H9 (cell line): Measurements from ENCODE around the gene BACH2. TPM values are rescaled to one million over a fixed set of nuclear protein-coding genes. Genes with fewer than 3 reads are reported as not detected.

Experiments used
- DNase-seq: peaks from one replicate; pipeline ENCODE4 v3.0.0-alpha.2; 2017
- H2AFZ ChIP-seq: one replicate; pipeline ENCODE4 v1.6.1; 2013; ENCODE audit warnings: mild to moderate bottlenecking, low read length, control low read depth, moderate library complexity
- H2AK5ac ChIP-seq: 2 replicates; pipeline ENCODE4 v1.6.1; 2013; ENCODE audit warnings: low read length, control low read depth, mixed read lengths; ENCODE audit not compliant: insufficient read length
- H2BK120ac ChIP-seq: one replicate; pipeline ENCODE4 v1.6.1; 2013; ENCODE audit warnings: low read depth, mild to moderate bottlenecking, low read length, control low read depth, inconsistent platforms; ENCODE audit not compliant: poor library complexity, severe bottlenecking
- H2BK12ac ChIP-seq: 2 replicates; pipeline ENCODE4 v1.6.1; 2013; ENCODE audit warnings: low read length, control low read depth, mixed read lengths, low read depth; ENCODE audit not compliant: insufficient read length
- H2BK15ac ChIP-seq: 2 replicates; pipeline ENCODE4 v1.6.1; 2013; ENCODE audit warnings: low read depth, low read length, control low read depth
- H2BK20ac ChIP-seq: one replicate; pipeline ENCODE4 v1.6.1; 2013; ENCODE audit warnings: low read depth, mild to moderate bottlenecking, low read length, control low read depth, inconsistent platforms; ENCODE audit not compliant: poor library complexity, severe bottlenecking
- H2BK5ac ChIP-seq: 2 replicates; pipeline ENCODE4 v1.6.1; 2013; ENCODE audit warnings: low read length, control low read depth, mixed read lengths; ENCODE audit not compliant: insufficient read length
- H3K14ac ChIP-seq: 2 replicates; pipeline ENCODE4 v1.6.1; 2013; ENCODE audit warnings: low read length, control low read depth; ENCODE audit not compliant: insufficient read depth
- H3K18ac ChIP-seq: 2 replicates; pipeline ENCODE4 v1.6.1; 2013; ENCODE audit warnings: low read depth, mild to moderate bottlenecking, mixed read lengths, low read length, control low read depth; ENCODE audit not compliant: insufficient read length
- H3K23ac ChIP-seq: 2 replicates; pipeline ENCODE4 v1.6.1; 2013; ENCODE audit warnings: low read length, control low read depth, mixed read lengths, low read depth; ENCODE audit not compliant: insufficient read length
- H3K23me2 ChIP-seq: 2 replicates; pipeline ENCODE4 v1.6.1; 2013; ENCODE audit warnings: low read depth, mild to moderate bottlenecking, mixed read lengths, low read length, control low read depth; ENCODE audit not compliant: insufficient read length, poor library complexity, severe bottlenecking
- H3K27ac ChIP-seq: 2 replicates; pipeline ENCODE4 v1.5.1; 2013; ENCODE audit warnings: low read length, control low read depth, mixed read lengths, low read depth; ENCODE audit not compliant: insufficient read length
- H3K27me3 ChIP-seq: 2 replicates; pipeline ENCODE4 v1.6.1; 2013; ENCODE audit warnings: low read length, control low read depth, inconsistent platforms; ENCODE audit not compliant: insufficient read depth
- H3K4ac ChIP-seq: 2 replicates; pipeline ENCODE4 v1.6.1; 2013; ENCODE audit warnings: low read depth, mild to moderate bottlenecking, control low read depth, inconsistent platforms, low read length, moderate library complexity
- H3K4me1 ChIP-seq: 2 replicates; pipeline ENCODE4 v1.6.1; 2013; ENCODE audit warnings: low read length, control low read depth, inconsistent platforms; ENCODE audit not compliant: insufficient read depth
- H3K4me2 ChIP-seq: 2 replicates; pipeline ENCODE4 v1.6.1; 2013; ENCODE audit warnings: low read length, control low read depth, mixed read lengths; ENCODE audit not compliant: insufficient read length, insufficient read depth
- H3K56ac ChIP-seq: 2 replicates; pipeline ENCODE4 v1.6.1; 2013; ENCODE audit warnings: low read depth, mild to moderate bottlenecking, mixed read lengths, low read length, control low read depth; ENCODE audit not compliant: insufficient read length
- H3K79me1 ChIP-seq: 2 replicates; pipeline ENCODE4 v1.6.1; 2013; ENCODE audit warnings: low read depth, mild to moderate bottlenecking, moderate library complexity, low read length, control low read depth, inconsistent platforms; ENCODE audit not compliant: insufficient read depth, poor library complexity, severe bottlenecking
- H3K79me2 ChIP-seq: 2 replicates; pipeline ENCODE4 v1.6.1; 2013; ENCODE audit warnings: low read length, control low read depth, inconsistent platforms; ENCODE audit not compliant: insufficient read depth
- H3K9ac ChIP-seq: 2 replicates; pipeline ENCODE4 v1.6.1; 2013; ENCODE audit warnings: low read length, control low read depth, mixed read lengths; ENCODE audit not compliant: insufficient read length; ENCODE audit errors: extremely low read depth
- H3K9me3 ChIP-seq: one replicate; pipeline ENCODE4 v1.6.1; 2013; ENCODE audit warnings: low read depth, low read length, inconsistent platforms; ENCODE audit not compliant: control insufficient read depth
- H3T11ph ChIP-seq: one replicate; pipeline ENCODE4 v1.6.1; 2013; ENCODE audit warnings: mild to moderate bottlenecking, low read length, control low read depth, inconsistent platforms
- H4K20me1 ChIP-seq: one replicate; pipeline ENCODE4 v1.6.1; 2013; ENCODE audit not compliant: control insufficient read depth, insufficient read length, insufficient read depth
- H4K5ac ChIP-seq: 2 replicates; pipeline ENCODE4 v1.6.1; 2013; ENCODE audit warnings: low read depth, mild to moderate bottlenecking, mixed read lengths, low read length, control low read depth; ENCODE audit not compliant: insufficient read length
- H4K8ac ChIP-seq: replicated peaks from 2 replicates; pipeline ENCODE4 v1.6.1; 2013; ENCODE audit warnings: low read length, control low read depth, mixed read lengths, low read depth; ENCODE audit not compliant: insufficient read length
- H4K91ac ChIP-seq: 2 replicates; pipeline ENCODE4 v1.6.1; 2013; ENCODE audit warnings: low read depth, mild to moderate bottlenecking, moderate library complexity, mixed read lengths, low read length, control low read depth; ENCODE audit not compliant: insufficient read length
- H3K27ac Mint-ChIP-seq, 3 experiments: 2 replicates in 2 of 3; 3 replicates in 1 of 3; pipeline ENCODE4 v1.8.0; 2020 to 2021; ENCODE audit warnings: mixed read lengths in 3 of 3, mild to moderate bottlenecking in 1 of 3, moderate library complexity in 1 of 3
- H3K27me3 Mint-ChIP-seq: 2 replicates; pipeline ENCODE4 v1.8.0; 2021; ENCODE audit warnings: low read depth, mild to moderate bottlenecking, moderate library complexity, mixed read lengths
- H3K36me3 Mint-ChIP-seq, 3 experiments: 2 replicates in 2 of 3; 3 replicates in 1 of 3; pipeline ENCODE4 v1.8.0; 2020 to 2021; ENCODE audit warnings: low read depth in 3 of 3, mixed read lengths in 3 of 3; ENCODE audit not compliant: insufficient read depth in 1 of 3
- H3K4me1 Mint-ChIP-seq, 2 experiments: 2 replicates each; pipeline ENCODE4 v1.8.0; 2020; ENCODE audit warnings: mixed read lengths in 2 of 2
- H3K4me3 Mint-ChIP-seq, 2 experiments: 2 replicates in 1 of 2; 3 replicates in 1 of 2; pipeline ENCODE4 v1.8.0; 2020 to 2021; ENCODE audit warnings: mild to moderate bottlenecking in 2 of 2, mixed read lengths in 2 of 2, moderate library complexity in 1 of 2
- H3K9me3 Mint-ChIP-seq, 2 experiments: 2 replicates in 1 of 2; 3 replicates in 1 of 2; pipeline ENCODE4 v1.8.0; 2020; ENCODE audit warnings: mild to moderate bottlenecking in 2 of 2, mixed read lengths in 2 of 2, moderate library complexity in 1 of 2
- WGBS: extraction: QIAGEN DNeasy Blood & Tissue Kit; methylation state at CpG from one replicate; pipeline ENCODE4 v1.1.7; 2013; ENCODE audit warnings: missing lambda C conversion rate, low lambda C conversion rate, mixed read lengths; ENCODE audit not compliant: insufficient read length; ENCODE audit errors: extremely low coverage; 5-methylcytosine and 5-hydroxymethylcytosine counted together
- total RNA-seq: library from RNA; stranded (reverse); gene quantifications from 2 replicates; pipeline ENCODE4 v1.2.1, GENCODE V29; 2021
- TF ChIP-seq, protein P1 (sequence below): fragments of 200-600 bp; sonication (generic); conservative IDR thresholded peaks from 3 replicates; pipeline ENCODE4 v1.8.0; 2021; ENCODE audit warnings: antibody characterized with exemption, mild to moderate bottlenecking

The BACH2 gene
- total RNA-seq, 1 experiment from 2014 or later = 2.0 TPM

DNA sequence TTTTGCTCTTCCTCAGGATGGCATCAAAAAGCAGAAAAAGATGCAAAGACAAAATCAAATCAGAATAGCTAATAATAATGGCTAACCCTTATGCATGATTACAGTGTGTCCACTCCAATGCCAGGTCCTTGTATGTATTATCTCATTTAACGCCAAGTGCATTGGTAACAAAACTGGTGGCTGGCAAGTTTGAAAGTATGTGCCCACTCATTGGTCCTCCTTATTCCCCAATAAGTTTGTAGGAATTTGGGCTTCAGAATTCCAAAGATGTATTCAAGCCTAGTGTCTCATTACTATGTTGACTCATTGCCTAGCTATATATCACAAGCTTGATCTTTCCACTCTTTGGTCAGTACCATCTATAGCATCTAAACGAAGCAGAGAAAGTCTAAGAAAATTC lies 205.8 kb downstream of the BACH2 start:
- no peaks in the 10 kb centered on the region for H3K4me1 Mint-ChIP-seq
- Histone ChIP-seq H3K18ac (no peak overlapping the region), H4K8ac (no peak overlapping the region), H2BK15ac (no peak overlapping the region), H2BK20ac (no peak overlapping the region), H3K4me2 (no peak overlapping the region), H3K9ac (no peak overlapping the region), H2AK5ac (no peak overlapping the region), H3K23me2 (no peaks in the 10 kb centered on the region), H3T11ph (no peak overlapping the region), H3K56ac (no peak overlapping the region), H2BK12ac (no peak overlapping the region), H2BK5ac (no peak overlapping the region), H4K20me1 (no peaks in the 10 kb centered on the region), H3K79me1 (no peaks in the 10 kb centered on the region), H2AFZ (no peak overlapping the region), H2BK120ac (no peak overlapping the region), H3K79me2 (no peaks in the 10 kb centered on the region), H3K27ac (no peak overlapping the region), H3K4ac (no peak overlapping the region), H3K14ac (no peak overlapping the region), H3K9me3 (no peaks in the 10 kb centered on the region), H4K91ac (no peak overlapping the region), H3K4me1 (no peaks in the 10 kb centered on the region), H3K27me3 (no peaks in the 10 kb centered on the region), H3K23ac (no peak overlapping the region), H4K5ac (no peak overlapping the region)
- DNase-seq = no peak
- TF ChIP-seq, protein P1, sequence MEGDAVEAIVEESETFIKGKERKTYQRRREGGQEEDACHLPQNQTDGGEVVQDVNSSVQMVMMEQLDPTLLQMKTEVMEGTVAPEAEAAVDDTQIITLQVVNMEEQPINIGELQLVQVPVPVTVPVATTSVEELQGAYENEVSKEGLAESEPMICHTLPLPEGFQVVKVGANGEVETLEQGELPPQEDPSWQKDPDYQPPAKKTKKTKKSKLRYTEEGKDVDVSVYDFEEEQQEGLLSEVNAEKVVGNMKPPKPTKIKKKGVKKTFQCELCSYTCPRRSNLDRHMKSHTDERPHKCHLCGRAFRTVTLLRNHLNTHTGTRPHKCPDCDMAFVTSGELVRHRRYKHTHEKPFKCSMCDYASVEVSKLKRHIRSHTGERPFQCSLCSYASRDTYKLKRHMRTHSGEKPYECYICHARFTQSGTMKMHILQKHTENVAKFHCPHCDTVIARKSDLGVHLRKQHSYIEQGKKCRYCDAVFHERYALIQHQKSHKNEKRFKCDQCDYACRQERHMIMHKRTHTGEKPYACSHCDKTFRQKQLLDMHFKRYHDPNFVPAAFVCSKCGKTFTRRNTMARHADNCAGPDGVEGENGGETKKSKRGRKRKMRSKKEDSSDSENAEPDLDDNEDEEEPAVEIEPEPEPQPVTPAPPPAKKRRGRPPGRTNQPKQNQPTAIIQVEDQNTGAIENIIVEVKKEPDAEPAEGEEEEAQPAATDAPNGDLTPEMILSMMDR = no peak
- no peaks in the 10 kb centered on the region for H3K36me3 Mint-ChIP-seq
- WGBS = no CpG with 5 or more reads among the region's 2 CpGs
- H3K4me3 Mint-ChIP-seq = no peak overlapping the region
- no peaks in the 10 kb centered on the region for H3K27me3 Mint-ChIP-seq
- H3K27ac Mint-ChIP-seq = no peak overlapping the region
- no peaks in the 10 kb centered on the region for H3K9me3 Mint-ChIP-seq
